HG02759 (cell line): ENCODE data around the gene HTT.

Experiments used
- ATAC-seq: cut with Tn5 transposase; IDR thresholded peaks from one replicate; pipeline ENCODE4 v1.9.1; 2021; ENCODE audit warnings: mild to moderate bottlenecking, moderate library complexity; ENCODE audit not compliant: unreplicated experiment

Gene HTT

GRCh38 chr4:3213661-3214250 lies 139.3 kb downstream of the HTT start:
- no peak for ATAC-seq

DNA sequence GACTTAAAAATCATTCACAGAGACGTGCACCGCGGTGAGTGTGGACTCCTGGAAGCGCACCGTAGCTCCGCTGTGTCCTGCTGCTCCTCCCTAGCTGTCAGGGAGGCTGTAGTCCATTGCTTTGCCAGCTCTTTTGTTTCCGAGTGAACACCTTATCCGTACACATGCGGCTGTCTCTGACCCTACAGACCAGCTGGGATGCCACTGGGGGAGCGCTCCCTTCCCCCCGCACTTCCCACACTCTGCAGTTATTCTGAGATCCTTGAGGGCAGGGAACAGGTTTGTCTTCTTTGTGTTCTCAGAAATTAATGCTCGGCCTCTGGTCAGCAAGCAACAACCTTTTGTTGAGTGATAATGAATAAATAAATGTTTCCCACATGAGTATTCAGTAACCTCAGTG lies 140.8 kb downstream of the HTT start:
- ATAC-seq = no peak

DNA sequence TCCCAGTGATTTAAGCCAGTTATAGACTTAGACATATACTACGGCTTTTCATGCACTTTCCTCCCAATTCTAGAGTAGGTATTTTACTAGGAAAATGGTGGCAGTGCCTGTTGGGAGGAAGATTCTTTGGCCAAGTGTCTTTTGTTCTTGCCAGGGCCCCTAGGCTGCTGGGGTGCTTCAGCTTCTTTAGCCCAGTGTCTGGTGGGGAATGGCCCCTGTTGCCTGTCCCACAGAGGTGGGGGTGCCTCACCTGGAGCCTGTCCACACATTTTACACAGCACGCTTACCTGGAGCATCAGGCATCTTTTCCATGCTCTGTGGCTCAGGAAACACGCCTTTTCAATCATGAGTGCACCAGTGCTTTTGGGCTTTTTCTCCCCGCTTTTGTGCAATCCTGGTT lies 141.3 kb downstream of the HTT start:
- ATAC-seq = no peak

GRCh38 chr4:3217266-3217665 lies 142.8 kb downstream of the HTT start:
- ATAC-seq = no peak

DNA sequence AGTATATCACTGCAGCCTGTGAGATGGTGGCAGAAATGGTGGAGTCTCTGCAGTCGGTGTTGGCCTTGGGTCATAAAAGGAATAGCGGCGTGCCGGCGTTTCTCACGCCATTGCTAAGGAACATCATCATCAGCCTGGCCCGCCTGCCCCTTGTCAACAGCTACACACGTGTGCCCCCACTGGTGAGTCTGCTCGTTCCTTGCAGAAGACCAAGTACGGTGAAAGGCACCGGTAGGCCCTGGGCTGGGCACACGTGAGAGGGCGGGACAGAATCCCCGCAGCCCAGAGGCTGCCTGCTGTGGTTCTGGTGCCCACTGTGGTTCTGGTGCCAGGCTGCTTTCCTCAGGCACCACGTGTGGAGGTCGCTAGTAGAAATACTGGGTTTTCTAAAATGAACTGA lies 143.3 kb downstream of the HTT start:
- ATAC-seq = no peak

DNA sequence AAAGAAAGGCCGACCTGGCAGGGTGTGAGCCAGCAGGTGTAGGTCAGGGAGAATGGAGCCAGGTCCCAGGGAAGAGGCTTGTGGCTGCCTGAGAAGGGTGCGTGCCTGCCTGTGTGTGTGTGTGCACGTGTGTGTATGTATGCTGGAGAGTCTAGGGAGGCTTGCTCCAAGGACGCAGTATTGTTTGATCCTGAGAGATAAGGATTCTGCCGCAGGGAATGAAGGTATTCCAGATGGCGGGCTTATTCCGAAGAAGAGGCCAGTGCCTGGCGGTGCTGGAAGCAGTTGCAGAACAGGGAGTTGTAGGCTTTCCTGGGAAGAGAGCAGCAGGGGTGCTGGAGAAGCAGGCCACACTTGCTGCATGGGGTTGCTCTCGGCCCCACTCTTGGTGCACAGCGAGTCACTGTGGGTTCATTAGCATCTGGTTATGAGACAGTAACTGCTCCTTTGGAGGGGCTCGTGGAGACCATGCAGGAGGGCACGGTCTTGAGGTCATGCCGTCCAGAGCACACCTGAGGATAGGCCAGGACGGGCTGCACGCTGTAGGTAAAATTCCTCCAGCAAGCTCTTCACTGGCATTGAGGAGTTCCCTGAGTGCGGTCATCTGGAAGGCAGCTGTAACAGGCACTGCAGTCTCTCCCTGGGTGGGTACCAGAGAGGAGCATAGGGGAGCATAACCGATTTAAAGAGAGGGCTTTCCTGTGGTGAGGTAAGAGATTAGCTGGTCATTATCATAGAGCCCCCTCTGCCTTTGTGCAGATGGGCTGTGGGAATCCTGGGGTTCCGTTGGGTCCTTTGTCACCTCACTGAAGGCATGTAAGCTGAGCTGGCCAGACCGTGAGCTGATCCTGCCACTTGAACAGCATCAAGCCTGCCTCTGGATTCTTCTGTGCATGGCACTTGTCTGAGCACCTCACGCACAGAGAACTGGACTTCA lies 144.6 kb downstream of the HTT start:
- ATAC-seq = no peak

DNA sequence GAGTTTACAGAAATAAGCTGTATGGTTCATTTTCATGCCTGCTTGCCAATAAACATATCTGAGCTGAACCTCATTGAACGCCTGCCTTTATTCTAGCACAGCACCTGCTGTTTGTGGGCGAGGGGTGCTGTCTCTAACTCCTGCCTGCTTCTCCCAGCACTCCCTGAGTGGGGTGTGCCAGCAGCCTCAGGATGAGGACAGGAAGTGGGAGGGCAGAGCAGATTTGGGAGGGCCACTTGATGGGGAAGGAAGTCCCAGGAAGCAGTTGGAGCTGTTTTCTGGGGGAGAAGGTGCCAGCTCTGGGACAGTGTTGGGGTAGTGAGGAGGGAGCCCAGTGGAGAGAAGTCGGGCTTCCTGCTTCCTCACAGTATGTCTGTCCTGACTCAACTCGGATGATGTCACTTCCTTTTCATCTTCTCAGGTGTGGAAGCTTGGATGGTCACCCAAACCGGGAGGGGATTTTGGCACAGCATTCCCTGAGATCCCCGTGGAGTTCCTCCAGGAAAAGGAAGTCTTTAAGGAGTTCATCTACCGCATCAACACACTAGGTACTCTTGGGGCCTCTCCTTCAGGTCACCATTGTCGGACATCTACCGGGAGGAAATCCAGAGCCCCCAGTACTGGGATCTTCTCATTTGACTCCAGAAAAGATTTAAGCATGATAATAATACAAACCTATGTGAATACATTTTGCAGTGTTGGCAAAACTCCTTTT lies 145.4 kb downstream of the HTT start:
- ATAC-seq = no peak

DNA sequence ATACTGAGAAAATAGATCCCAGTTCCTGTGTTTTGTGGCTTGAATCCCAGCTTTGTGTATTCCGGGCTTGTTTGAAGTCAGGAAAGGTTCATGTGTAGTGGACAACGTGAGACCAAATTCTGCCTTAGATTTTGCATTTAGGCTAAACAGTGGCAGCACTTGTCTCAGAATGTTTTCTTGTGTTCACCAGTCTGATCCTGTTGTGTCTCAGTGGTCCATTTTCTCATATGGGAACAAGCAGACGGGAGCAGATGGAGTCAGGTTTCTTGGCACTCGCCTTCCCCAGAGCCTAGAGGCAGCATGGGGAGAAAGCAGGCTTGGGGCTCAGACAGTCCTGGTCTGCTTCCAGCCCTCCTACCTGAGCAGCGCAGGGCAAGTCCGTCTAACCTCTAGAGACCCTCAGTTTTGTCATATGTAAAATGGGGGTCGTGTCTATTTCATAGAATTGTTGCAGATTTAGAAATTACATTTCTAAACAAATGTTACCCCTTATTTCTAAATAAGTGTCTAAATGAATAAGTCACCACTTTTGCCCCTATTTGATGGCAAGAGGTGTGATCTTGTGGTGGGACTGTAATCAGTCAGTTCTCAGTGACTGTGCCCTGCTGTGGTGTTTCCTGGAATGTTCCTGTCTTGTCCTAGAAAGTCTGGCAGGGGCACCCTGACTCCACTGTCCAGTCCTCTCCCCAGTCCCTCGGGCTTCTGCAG lies 146.1 kb downstream of the HTT start:
- no peak for ATAC-seq

- ATAC-seq = no peak
Observed at GRCh38 chr4:3221184-3221494, 146.7 kb downstream of the HTT start.

GRCh38 chr4:3221996-3222395 lies 147.5 kb downstream of the HTT start:
- ATAC-seq = no peak

DNA sequence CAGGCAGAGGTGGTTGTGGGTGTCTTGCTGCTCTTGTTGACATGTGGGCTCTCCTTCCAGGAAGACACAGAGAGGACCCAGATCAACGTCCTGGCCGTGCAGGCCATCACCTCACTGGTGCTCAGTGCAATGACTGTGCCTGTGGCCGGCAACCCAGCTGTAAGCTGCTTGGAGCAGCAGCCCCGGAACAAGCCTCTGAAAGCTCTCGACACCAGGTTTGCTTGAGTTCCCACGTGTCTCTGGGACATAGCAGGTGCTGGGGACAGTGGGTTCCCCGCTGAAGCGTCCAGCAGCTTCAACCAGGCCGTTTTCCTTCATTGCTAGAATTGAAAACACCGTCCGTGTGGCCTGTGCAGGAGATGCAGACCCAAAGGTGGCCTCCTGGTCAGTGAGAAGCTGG lies 148.9 kb downstream of the HTT start:
- no peak for ATAC-seq

DNA sequence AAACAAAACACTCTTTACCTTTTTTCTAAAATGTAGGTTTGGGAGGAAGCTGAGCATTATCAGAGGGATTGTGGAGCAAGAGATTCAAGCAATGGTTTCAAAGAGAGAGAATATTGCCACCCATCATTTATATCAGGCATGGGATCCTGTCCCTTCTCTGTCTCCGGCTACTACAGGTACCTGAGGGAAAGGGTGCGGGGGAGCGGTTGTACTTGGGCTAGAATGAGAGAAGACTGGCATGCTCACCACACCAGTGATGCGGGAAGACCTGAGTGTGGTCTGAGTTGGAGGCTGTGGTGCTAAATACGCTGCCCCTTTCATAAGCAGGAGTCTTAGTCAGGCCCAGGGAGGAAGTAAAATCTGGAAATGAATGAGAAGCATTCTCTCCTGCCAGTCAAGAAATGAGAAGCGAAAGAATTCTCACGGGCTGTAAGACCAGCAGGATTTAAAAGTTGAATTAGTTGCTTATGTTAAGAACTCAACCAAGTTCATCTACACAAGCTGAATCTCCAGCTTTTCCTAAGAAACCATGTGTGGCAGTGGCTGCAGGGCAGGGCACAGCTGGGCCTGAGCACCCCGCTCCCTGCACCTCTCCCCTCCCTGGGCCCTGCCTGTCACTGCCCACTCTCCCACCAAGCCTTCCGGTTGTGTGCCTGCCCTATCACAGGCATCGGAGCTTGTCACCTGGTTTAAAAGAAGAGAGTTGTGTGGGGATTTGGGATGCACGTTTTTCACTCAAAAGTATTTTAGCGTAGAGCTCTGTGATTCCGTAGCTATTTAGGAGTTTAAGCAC lies 149.7 kb downstream of the HTT start:
- no peak for ATAC-seq

- no peak for ATAC-seq
Observed at GRCh38 chr4:3225071-3225850, 150.8 kb downstream of the HTT start.

- ATAC-seq = no peak
Observed at GRCh38 chr4:3225936-3226335, 151.5 kb downstream of the HTT start.

DNA sequence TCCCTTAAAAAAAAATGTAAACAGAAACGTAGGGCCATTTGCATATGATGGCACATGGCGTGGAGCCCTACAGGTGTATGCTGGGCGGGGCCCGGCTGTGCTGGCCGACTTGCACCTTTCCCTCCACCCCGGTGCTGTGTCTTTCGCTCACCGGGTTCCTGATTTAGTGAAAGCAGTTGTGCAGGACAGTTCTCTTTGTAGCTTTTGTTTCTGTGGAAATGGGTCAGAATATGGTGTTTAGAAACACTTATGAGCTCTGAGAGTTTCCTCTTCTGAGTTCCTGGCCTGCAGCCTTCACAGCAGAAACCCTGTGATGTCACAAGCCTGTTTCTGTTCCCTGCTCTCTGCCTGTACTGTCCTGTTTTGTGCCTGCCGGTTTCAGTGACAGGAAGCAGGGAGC lies 152.0 kb downstream of the HTT start:
- no peak for ATAC-seq

GRCh38 chr4:3226944-3227343 lies 152.5 kb downstream of the HTT start:
- no peak for ATAC-seq

DNA sequence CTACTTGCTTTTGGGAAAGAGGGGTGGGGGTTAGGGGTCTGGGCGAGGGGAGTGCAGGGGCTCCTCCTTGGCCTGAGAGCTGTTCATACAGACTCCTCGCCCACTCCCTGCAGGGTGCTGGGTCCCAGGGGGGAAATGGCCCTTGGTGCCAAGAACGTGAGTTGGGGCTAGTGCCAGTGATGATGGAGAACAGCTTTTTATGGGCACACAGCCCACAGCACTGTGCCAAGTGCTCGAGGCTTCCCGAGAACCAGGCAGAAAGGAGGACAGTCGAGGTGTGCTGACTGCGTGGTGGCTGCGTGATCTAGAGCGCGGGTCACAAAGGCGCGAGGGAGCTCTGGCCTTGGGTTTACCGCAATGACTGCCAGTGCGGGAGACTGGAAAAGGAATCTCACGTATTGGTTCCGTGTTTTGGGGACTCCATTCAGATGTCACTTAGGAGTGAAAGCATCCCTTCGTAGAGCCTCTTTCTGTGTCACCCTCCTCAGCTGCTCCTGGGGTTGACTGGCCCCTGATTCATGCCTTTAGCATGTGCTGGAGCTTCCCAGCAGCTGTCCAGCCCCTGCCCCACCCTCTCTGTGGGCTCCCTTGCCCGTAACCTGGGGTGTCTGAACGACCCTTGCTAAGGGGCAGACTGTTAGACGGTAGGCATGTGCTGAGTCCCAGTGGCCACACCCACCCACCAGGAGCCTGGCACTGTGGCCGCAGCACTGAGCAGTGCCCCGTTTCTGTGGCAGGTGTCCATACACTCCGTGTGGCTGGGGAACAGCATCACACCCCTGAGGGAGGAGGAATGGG lies 153.6 kb downstream of the HTT start:
- ATAC-seq = no peak

- no peak for ATAC-seq
Observed at GRCh38 chr4:3228881-3229280, 154.4 kb downstream of the HTT start.

GRCh38 chr4:3229328-3229727 lies 154.8 kb downstream of the HTT start:
- no peak for ATAC-seq
